Measurements from ENCODE around the gene FAM237B.

The FAM237B gene

DNA sequence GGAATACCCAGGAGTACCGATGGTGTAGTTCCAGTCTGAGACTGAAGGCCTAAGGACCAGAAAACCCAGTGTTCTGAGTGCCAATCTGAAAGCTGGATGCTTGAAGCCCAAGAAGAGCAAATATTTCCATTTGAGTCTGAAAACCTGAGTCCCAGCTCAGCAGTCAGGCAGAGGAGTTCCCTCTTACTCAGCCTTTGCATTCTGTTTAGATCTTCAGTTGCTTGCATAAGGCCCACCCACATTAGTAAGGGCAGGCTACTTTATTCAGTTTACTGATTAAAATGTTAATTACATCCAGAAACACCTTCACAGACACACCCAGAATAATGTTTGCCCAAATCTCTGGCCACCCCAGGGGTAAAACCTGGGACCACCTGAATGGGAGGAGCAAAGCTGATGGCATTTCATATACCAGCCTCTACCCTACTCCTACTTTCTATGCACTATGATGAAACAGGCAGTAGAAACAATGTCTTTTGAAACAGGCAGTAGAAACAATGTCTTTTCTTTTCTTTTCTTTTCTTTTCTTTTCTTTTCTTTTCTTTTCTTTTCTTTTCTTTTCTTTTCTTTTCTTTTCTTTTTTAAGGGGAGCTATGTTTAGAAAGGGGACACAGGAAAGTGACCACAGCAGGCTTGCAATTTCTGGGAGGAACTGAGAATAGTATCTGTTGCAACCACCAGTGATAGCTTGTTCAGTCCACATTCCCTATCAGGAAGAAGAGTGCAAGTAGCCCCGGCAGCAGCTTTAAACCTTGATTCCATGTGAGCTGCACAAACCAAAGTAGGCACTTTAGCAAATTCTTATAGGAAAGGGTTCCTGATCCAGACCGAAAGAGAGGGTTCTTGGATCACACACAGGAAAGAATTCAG is 30.6 kb downstream of the FAM237B start:
- DNase-seq: no peak

DNA sequence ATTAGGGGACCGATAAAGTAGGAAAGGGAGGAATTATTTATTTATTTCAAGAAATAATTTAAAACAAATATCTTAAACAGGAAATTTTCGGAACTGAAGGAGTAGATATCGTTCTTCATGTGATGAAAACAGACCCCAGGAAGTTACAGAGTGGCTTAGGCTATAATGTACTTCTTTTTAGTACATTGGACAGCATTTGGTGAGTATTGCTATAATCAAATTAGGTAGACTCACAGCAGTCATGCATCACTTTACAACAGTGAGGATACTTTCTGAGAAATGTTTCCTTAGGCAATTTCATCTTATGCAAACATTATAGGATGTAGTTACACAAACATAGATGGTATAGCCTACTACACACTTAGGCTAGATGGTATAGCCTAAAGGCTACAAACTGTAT is 33.0 kb downstream of the FAM237B start:
- no peak for DNase-seq

DNA sequence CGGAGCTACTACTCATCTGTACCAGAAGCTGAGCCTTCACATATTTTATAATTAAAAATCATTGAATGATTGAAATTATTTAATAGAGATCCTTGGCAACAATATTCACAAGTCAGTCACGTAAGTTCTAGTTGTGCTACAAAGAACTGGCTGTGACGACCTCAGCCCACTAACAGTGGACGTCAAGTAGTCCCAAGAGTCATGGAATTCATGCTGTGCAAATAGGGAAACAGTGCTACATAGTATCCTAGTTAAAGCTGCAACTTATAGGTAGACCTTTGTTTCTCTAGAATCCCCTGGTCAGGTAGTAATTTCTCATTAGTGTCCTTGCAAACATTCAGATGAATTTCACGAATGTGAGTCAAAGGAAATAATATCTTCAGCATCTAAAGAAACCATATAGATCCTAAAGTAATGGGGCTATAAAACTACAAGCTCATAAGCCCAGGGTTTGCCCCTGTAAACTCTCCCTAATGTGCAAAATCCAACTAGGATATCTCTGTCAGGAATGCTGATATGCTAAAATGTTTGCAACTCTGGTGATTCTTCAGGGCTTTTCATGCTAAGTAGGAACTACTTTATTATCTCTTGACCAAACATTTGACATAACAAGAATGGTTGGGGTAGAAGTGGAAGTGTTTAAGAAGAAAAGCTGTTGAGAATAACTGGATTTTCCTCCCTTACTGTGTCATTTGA is 44.9 kb downstream of the FAM237B start:
- no peak for DNase-seq

DNA sequence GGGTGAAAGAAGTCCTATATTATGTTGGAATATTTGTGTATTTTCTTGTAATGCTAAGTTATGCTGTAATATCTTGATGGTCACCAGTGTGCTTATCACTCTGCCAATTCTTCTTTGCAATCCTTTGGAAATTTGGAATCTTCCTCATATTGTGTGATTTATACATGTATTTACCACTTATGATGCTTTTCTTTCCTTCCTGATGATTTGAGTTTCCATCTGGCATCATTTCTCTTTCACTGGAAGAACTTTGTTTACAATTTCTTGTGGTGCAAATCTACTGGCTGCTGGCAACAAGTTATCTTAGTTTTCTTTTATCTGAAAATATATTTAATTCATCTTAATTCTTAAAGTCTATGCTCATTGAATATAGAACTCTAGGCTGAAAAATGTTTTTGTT is 46.9 kb downstream of the FAM237B start:
- DNase-seq: no peak

DNA sequence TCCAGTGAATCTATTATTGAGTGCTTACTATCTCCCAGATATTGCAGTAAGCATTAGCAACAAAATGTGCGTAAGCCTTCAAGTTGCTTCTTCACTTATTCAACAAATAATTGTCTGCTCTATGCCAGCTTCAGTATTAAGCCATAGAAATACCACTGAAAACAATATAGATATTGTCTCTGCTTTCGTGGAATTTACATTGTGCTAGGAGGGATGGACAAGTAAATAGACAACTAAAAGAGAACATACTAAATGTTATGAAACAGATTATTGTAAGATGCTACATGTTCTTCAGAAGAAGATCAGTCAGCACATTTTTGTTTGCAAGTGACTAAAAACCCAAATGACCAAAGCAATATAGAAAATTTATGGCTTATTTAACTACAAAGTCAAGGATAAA is 48.9 kb downstream of the FAM237B start:
- DNase-seq: no peak

DNA sequence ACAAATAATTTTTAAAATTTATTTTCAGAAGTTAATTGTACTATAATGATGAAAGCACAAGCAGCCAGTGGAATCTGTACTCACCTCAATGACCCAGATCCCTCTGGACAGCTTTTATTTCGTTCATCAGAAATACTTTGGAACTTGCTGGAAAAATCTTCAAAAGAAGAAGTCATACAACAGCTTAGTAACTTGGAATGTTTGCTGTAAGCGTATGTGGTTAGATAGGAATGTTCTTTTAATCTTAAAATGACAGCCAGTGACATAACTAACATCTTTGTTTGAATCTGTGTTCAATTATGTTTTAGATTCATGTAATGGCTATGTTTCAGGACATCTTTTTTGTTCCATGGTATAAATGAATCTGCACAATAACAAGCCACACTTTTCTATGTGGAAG is 49.4 kb downstream of the FAM237B start:
- no peak for DNase-seq

DNA sequence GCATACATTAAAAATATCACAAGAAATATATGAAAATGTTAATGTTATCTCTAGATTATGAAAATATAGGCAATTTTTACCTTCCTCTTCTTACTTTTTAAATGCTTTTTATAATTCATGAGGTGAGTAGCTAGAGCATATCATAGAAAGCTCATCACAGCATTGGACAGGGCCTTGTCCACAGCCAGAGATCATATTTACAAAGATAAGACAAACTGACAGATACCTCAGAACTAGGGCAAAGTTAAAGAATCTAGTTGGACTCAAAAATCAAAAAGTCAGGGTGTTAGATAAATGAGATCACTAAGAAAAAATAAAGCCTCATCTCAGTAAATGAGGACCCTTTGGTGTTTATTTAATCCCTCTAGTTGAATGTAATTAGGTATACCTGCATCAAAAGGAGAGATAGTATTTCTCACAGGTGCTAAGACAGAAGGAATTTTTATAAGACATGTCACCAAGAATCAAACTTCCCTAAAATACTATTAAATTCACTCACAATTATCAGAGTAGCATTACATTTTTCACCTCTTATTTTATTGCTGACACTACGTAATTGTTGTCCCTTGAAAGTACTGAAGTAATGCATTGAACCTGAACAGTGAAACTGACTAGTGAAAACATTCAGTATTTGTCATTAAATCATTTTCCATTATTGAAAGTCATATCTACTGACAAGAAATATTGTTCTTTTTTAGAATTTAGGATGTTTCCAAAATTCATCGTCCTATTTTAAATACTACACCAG is 50.5 kb downstream of the FAM237B start:
- DNase-seq: no peak

DNA sequence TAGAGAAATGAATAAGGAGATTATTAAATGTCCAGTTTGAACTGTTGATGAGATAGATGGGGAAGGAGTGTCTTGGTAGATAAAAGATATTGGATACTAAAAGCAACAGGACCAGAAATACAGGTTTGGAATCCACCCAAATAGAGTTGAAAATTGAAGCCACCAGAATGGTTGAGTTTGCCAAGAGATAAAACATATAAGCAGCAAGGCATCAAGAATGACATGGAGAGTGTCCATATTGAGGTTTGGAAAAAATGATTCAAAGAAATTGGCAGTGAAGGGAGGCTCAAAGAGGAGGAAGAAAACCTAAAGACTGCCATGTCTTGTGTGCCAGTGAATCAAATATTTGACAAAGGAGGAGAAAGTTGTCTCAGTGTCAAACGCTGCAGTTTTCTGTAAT is 51.9 kb downstream of the FAM237B start:
- no peak for DNase-seq

DNA sequence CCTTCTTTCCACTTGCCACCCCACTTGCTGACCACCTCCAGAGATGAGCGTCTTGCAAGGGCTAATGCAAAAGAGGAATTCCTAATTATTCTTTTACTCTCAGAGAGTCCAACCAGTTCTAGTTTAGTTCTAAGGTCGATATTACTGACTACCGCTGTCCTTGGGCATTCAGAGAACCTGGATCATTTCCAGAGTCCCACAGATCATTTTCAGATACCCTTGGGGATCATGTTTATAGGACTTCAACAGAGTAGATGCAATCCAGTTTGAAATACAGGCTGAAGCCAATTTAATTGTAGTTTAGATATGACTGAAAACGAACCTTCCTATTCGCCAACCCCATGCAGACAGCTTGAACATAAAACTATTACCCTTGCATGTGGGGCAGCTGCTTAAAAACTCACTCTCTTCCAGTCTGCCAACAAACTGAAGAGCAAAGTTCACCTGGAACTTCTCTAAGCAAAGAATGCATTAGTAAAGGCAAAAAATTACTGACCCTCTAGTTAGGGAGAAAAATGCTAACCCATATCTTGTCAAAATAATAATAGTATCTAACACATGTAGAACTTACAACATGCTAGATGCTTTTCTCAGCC is 53.7 kb downstream of the FAM237B start:
- DNase-seq: no peak

DNA sequence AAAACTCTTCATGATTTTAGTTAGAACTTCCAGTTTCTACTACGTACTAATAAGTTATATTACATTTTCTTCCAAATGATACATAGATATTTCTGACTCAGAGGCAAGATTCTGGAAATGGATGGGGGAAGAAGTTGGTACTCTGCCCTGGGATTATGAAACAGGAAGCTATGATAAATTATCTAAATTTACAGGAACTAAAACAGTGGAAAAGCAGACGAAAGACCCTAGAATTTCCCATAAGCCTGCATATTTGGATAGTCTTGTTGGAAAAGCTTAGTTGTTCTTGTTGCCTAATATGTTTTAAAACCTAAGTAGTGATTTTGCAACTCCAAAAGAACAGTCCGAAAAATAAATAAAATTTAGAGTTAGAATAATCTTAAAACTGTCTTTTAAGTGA is 54.3 kb downstream of the FAM237B start:
- no peak for DNase-seq
